WERI-Rb-1 (cell line): ENCODE data around the gene CHDH.

ENCODE experiments used
- DNase-seq: peaks from one replicate; pipeline ENCODE4 v3.0.0-alpha.2; 2020
- H3K27ac ChIP-seq: fragments of 250-450 bp; sonication (Bioruptor Pico); 2 replicates; pipeline ENCODE4 v1.5.1; 2020; ENCODE audit warnings: mild to moderate bottlenecking, moderate library complexity
- H3K27me3 ChIP-seq: fragments of 250-450 bp; sonication (Bioruptor Pico); 2 replicates; pipeline ENCODE4 v1.5.1; 2021; ENCODE audit warnings: mild to moderate bottlenecking, low read depth, moderate library complexity; ENCODE audit not compliant: insufficient read depth, severe bottlenecking
- H3K36me3 ChIP-seq: fragments of 250-450 bp; sonication (Bioruptor Pico); 2 replicates; pipeline ENCODE4 v1.5.1; 2020; ENCODE audit warnings: mild to moderate bottlenecking, moderate library complexity
- H3K4me3 ChIP-seq: 2 replicates; pipeline ENCODE4 v1.5.1; 2011; ENCODE audit warnings: low read depth, mild to moderate bottlenecking, control low read depth, low read length
- H3K9me3 ChIP-seq: fragments of 250-450 bp; sonication (Bioruptor Pico); 2 replicates; pipeline ENCODE4 v1.5.1; 2021; ENCODE audit warnings: mild to moderate bottlenecking, moderate library complexity; ENCODE audit not compliant: severe bottlenecking
- CTCF ChIP-seq: IDR thresholded peaks from 2 replicates; pipeline ENCODE4 v1.5.1; 2011; ENCODE audit warnings: low read depth, mild to moderate bottlenecking, control low read depth, inconsistent platforms, low read length

The CHDH gene

GRCh38 chr3:53766706-53767105, 79.5 kb downstream of the CHDH start:
- no peaks in the 10 kb centered on the region for H3K9me3 ChIP-seq
- no peak overlapping the region for H3K27ac ChIP-seq
- no peak for DNase-seq
- peak; percentile 30; the same call in 1 of the 2 replicates for TF ChIP-seq CTCF
- no peaks in the 10 kb centered on the region for H3K27me3 ChIP-seq
- H3K4me3 ChIP-seq: no peak overlapping the region
- H3K36me3 ChIP-seq: no peaks in the 10 kb centered on the region

GRCh38 chr3:53765753-53766152, 80.5 kb downstream of the CHDH start:
- no peak for DNase-seq

GRCh38 chr3:53764026-53764775, 82.0 kb downstream of the CHDH start:
- no peak for DNase-seq
- no peaks in the 10 kb centered on the region for H3K27me3 ChIP-seq
- no peak for TF ChIP-seq CTCF
- H3K4me3 ChIP-seq: no peak overlapping the region
- no peaks in the 10 kb centered on the region for H3K36me3 ChIP-seq
- no peaks in the 10 kb centered on the region for H3K9me3 ChIP-seq
- no peak overlapping the region for H3K27ac ChIP-seq

More at GRCh38 chr3:53765753-53766152, 80.5 kb downstream of the CHDH start:
- no peak overlapping the region for H3K4me3 ChIP-seq
- no peak for TF ChIP-seq CTCF
- no peak overlapping the region for H3K27ac ChIP-seq
- no peaks in the 10 kb centered on the region for H3K9me3 ChIP-seq
- no peaks in the 10 kb centered on the region for H3K27me3 ChIP-seq
- no peaks in the 10 kb centered on the region for H3K36me3 ChIP-seq

- Histone ChIP-seq H3K9me3 (no peaks in the 10 kb centered on the region), H3K27me3 (no peaks in the 10 kb centered on the region), H3K27ac (no peak overlapping the region), H3K36me3 (no peaks in the 10 kb centered on the region), H3K4me3 (no peak overlapping the region)
- TF ChIP-seq CTCF: no peak
- peak; percentile 22 for DNase-seq
Measured at GRCh38 chr3:53763353-53763752, 82.9 kb downstream of the CHDH start.
